Fibroblast of lung (primary cell): Measurements from ENCODE around the gene FAM185A. TPM values are rescaled to one million over a fixed set of nuclear protein-coding genes. Genes with fewer than 3 reads are reported as not detected.

Experiments
- DNase-seq, 2 donors: peaks; one replicate each; pipeline versions ENCODE4 v3.0.0 to v3.0.0-alpha.2; 2010; ENCODE audit warnings: low read depth in 2 of 2
- H2AFZ ChIP-seq: 2 replicates; pipeline ENCODE4 v1.5.1; 2012; ENCODE audit warnings: low read length, control low read depth, inconsistent platforms
- H3K27ac ChIP-seq: 2 replicates; pipeline ENCODE4 v1.5.1; 2011; ENCODE audit warnings: low read length, control low read depth; ENCODE audit not compliant: insufficient read depth
- H3K27me3 ChIP-seq: 2 replicates; pipeline ENCODE4 v1.5.1; 2011; ENCODE audit warnings: mild to moderate bottlenecking, low read length; ENCODE audit not compliant: control insufficient read depth, insufficient read depth
- H3K36me3 ChIP-seq: 2 replicates; pipeline ENCODE4 v1.5.1; 2011; ENCODE audit warnings: low read length; ENCODE audit not compliant: control insufficient read depth, insufficient read depth
- H3K4me1 ChIP-seq: 2 replicates; pipeline ENCODE4 v1.5.1; 2011; ENCODE audit warnings: low read length; ENCODE audit not compliant: control insufficient read depth, insufficient read depth; ENCODE audit errors: extremely low read depth
- H3K4me2 ChIP-seq: 2 replicates; pipeline ENCODE4 v1.5.1; 2011; ENCODE audit warnings: low read length, control low read depth; ENCODE audit not compliant: insufficient read depth; ENCODE audit errors: extremely low read depth
- H3K4me3 ChIP-seq, 4 experiments: fragments of 200-600 bp in 1 of 4; sonication (generic) in 1 of 4; replicated peaks in 1 of 4; 2 replicates each; pipeline ENCODE4 v1.5.1; 2011 to 2016; ENCODE audit warnings: low read length in 4 of 4, low read depth in 3 of 4, mild to moderate bottlenecking in 3 of 4, control low read depth in 2 of 4, inconsistent platforms in 1 of 4, mixed read lengths in 1 of 4; ENCODE audit not compliant: insufficient read depth in 1 of 4; ENCODE audit errors: control extremely low read depth in 1 of 4
- H3K79me2 ChIP-seq: 2 replicates; pipeline ENCODE4 v1.5.1; 2012; ENCODE audit warnings: mild to moderate bottlenecking, low read length, inconsistent platforms; ENCODE audit not compliant: control insufficient read depth, insufficient read depth
- H3K9ac ChIP-seq: 2 replicates; pipeline ENCODE4 v1.5.1; 2011; ENCODE audit warnings: mild to moderate bottlenecking, low read length, control low read depth; ENCODE audit not compliant: insufficient read depth
- H3K9me3 ChIP-seq: 2 replicates; pipeline ENCODE4 v1.5.1; 2012; ENCODE audit warnings: low read depth, low read length; ENCODE audit not compliant: control insufficient read depth, insufficient read depth
- H4K20me1 ChIP-seq: 2 replicates; pipeline ENCODE4 v1.5.1; 2011; ENCODE audit warnings: low read length; ENCODE audit not compliant: control insufficient read depth, insufficient read depth; ENCODE audit errors: extremely low read depth
- EZH2 ChIP-seq: IDR thresholded peaks from 2 replicates; pipeline ENCODE4 v1.5.1; 2012; ENCODE audit warnings: low read length, control low read depth, mild to moderate bottlenecking; ENCODE audit errors: missing control alignments
- polyA plus RNA-seq, 2 donors: library from polyadenylated mRNA; depleted of rRNA in 1 of 2; stranded (reverse) in 1 of 2; unstranded in 1 of 2; fragments of >200 nt; gene quantifications; 2 replicates each; pipeline ENCODE4 v1.2.1, GENCODE V29; 2011 to 2012; ENCODE audit warnings: missing spikeins in 1 of 2
- total RNA-seq: library from RNA; depleted of rRNA; stranded (reverse); fragments of >200 nt; gene quantifications from 2 replicates; pipeline ENCODE4 v1.2.1, GENCODE V29; 2014
- TF ChIP-seq, protein P1 (sequence below), 2 donors: IDR thresholded peaks in 1 of 2; conservative IDR thresholded peaks in 1 of 2; 1 replicate in 1 of 2; 2 replicates in 1 of 2; pipeline ENCODE4 v1.5.1; 2011 to 2012; ENCODE audit warnings: low read length in 2 of 2, control low read depth in 1 of 2, inconsistent platforms in 1 of 2, low read depth in 1 of 2, mild to moderate bottlenecking in 1 of 2

The FAM185A gene
- total and polyA plus RNA-seq, 2 donors (not counting 1 experiment from before 2014, with no cell fraction given) = 4.0 to 9.9 TPM

DNA sequence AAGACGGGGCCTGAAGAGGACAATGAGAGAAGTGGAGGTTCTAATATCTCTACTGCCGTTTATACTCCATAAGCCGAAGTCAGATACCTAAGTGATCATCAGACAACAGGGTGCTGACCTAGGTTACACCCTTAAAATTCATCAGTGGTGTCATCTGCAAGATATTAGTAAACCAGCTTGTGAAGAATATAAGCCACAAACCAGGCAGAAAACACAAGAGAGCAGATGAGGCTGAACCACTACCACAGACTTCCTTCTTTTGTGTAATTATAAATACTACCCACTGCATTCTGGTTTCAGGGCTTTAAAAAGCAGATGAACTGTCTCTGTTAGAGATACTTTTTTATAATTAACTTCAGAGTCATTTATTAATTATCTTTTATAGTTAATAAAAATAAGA is 95.1 kb downstream of the FAM185A start:
- DNase-seq = no peak
- Histone ChIP-seq H4K20me1 (no peaks in the 10 kb centered on the region), H2AFZ (no peak overlapping the region), H3K79me2 (no peaks in the 10 kb centered on the region), H3K9ac (no peak overlapping the region), H3K27ac (no peak overlapping the region), H3K27me3 (no peaks in the 10 kb centered on the region), H3K4me2 (no peak overlapping the region), H3K4me3 (no peak overlapping the region), H3K36me3 (no peaks in the 10 kb centered on the region), H3K9me3 (no peaks in the 10 kb centered on the region), H3K4me1 (no peaks in the 10 kb centered on the region)
- TF ChIP-seq, protein P1, sequence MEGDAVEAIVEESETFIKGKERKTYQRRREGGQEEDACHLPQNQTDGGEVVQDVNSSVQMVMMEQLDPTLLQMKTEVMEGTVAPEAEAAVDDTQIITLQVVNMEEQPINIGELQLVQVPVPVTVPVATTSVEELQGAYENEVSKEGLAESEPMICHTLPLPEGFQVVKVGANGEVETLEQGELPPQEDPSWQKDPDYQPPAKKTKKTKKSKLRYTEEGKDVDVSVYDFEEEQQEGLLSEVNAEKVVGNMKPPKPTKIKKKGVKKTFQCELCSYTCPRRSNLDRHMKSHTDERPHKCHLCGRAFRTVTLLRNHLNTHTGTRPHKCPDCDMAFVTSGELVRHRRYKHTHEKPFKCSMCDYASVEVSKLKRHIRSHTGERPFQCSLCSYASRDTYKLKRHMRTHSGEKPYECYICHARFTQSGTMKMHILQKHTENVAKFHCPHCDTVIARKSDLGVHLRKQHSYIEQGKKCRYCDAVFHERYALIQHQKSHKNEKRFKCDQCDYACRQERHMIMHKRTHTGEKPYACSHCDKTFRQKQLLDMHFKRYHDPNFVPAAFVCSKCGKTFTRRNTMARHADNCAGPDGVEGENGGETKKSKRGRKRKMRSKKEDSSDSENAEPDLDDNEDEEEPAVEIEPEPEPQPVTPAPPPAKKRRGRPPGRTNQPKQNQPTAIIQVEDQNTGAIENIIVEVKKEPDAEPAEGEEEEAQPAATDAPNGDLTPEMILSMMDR (conservative IDR thresholded peaks at IDR 0.05 in 1 of 2, IDR thresholded peaks at IDR 0.05 in 1 of 2; ENCODE audit: low read depth in 1 of 2, low read length in 2 of 2) = no peak
- TF ChIP-seq EZH2 = no peak

DNA sequence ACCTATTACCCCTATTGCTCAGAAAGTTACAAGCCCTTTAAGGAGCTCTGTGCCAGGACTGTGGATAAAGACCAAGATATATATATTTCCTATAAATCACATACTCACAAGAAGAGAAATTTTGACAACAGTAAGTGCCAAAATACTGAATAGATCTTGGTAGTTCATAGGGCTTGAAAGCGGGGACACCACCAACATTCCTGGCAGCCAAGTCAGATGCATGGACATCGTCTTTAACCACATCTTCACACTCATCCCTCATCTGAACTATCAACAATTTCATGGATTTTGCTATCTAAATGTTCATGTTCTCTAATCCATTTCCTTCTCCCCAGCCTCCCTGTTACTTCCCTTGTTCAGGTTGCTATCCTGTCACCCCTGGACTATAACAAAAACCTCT is 96.5 kb downstream of the FAM185A start:
- Histone ChIP-seq H3K4me3 (no peak overlapping the region), H3K79me2 (no peaks in the 10 kb centered on the region), H3K4me1 (no peaks in the 10 kb centered on the region), H3K27ac (no peak overlapping the region), H3K4me2 (no peak overlapping the region), H4K20me1 (no peaks in the 10 kb centered on the region), H3K9me3 (no peaks in the 10 kb centered on the region), H3K36me3 (no peaks in the 10 kb centered on the region), H3K27me3 (no peaks in the 10 kb centered on the region), H3K9ac (no peak overlapping the region), H2AFZ (no peak overlapping the region)
- TF ChIP-seq, protein P1 (conservative IDR thresholded peaks at IDR 0.05 in 1 of 2, IDR thresholded peaks at IDR 0.05 in 1 of 2; ENCODE audit: low read depth in 1 of 2, low read length in 2 of 2) = no peak
- TF ChIP-seq EZH2 = no peak
- peak in 1 of 2 donors; percentile 43 for DNase-seq

DNA sequence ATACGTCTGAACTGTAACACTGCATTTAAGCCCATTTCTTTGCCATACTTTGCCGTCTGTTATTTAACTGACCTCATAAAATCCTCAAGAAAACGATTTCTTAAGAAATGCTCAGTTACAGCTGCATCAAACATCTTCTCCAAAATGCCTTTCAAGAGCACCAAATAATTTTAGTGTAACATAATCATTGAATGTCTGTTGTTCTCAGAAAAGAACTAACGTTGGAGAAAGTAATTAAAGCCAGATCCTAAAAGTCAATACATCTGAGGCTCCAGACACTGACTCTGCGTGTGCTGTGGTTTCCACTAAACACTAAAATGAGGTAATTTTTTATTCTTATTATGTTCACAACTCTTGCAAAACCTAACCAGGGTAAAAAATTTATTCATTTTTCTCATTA is 100.3 kb downstream of the FAM185A start:
- Histone ChIP-seq H3K79me2 (no peaks in the 10 kb centered on the region), H3K4me2 (no peak overlapping the region), H3K4me1 (no peaks in the 10 kb centered on the region), H3K4me3 (no peak overlapping the region), H4K20me1 (no peaks in the 10 kb centered on the region), H3K36me3 (no peaks in the 10 kb centered on the region), H2AFZ (no peak overlapping the region), H3K27ac (no peak overlapping the region), H3K9ac (no peak overlapping the region), H3K9me3 (no peaks in the 10 kb centered on the region), H3K27me3 (no peaks in the 10 kb centered on the region)
- no peak for DNase-seq
- no peak for TF ChIP-seq EZH2
- TF ChIP-seq, protein P1 (conservative IDR thresholded peaks at IDR 0.05 in 1 of 2, IDR thresholded peaks at IDR 0.05 in 1 of 2; ENCODE audit: low read depth in 1 of 2, low read length in 2 of 2) = no peak
